HepG2 (cell line): Measurements from ENCODE around the gene SAP130. TPM values are rescaled to one million over a fixed set of nuclear protein-coding genes. Genes with fewer than 3 reads are reported as not detected.
A peak's percentile ranks its signal among the peaks of the same experiment; 100 is the strongest.

ENCODE experiments used
- AGO1 ChIP-seq: fragments of 200-400 bp; formaldehyde crosslinking; IDR thresholded peaks from 2 replicates; pipeline ENCODE4 v1.6.1; 2017; ENCODE audit warnings: mild to moderate bottlenecking, low read depth, low read length, moderate library complexity; ENCODE audit not compliant: poor library complexity, severe bottlenecking
- CC2D1A ChIP-seq: sonication (generic); formaldehyde crosslinking; IDR thresholded peaks from 2 replicates; pipeline ENCODE4 v1.8.1; 2023; ENCODE audit warnings: mild to moderate bottlenecking, missing genetic modification reagents
- CCDC6 ChIP-seq: sonication (generic); formaldehyde crosslinking; IDR thresholded peaks from 2 replicates; pipeline ENCODE4 v1.8.1; 2022; ENCODE audit warnings: mild to moderate bottlenecking, missing genetic modification reagents, moderate library complexity
- E2F1 ChIP-seq: sonication (generic); formaldehyde crosslinking; IDR thresholded peaks from 2 replicates; pipeline ENCODE4 v1.5.0; 2020; ENCODE audit warnings: missing genetic modification reagents
- FOXA3 ChIP-seq: IDR thresholded peaks from 2 replicates; pipeline ENCODE4 v1.6.1; 2016; ENCODE audit warnings: missing genetic modification reagents, missing compliant biosample characterization
- HMG20A ChIP-seq: IDR thresholded peaks from 2 replicates; pipeline ENCODE4 v1.6.1; 2016; ENCODE audit warnings: borderline replicate concordance
- MAFF ChIP-seq: IDR thresholded peaks from 2 replicates; pipeline ENCODE4 v1.6.1; 2011; ENCODE audit warnings: low read depth, low read length, improper control_type of control experiment
- MED1 ChIP-seq: sonication (generic); formaldehyde crosslinking; IDR thresholded peaks from 2 replicates; pipeline ENCODE4 v1.4.0; 2020; ENCODE audit warnings: missing genetic modification reagents
- MED13 ChIP-seq: sonication (generic); formaldehyde crosslinking; IDR thresholded peaks from 2 replicates; pipeline ENCODE4 v1.5.0; 2020; ENCODE audit warnings: missing genetic modification reagents
- NCOR1 ChIP-seq: fragments of 200-600 bp; sonication (generic); IDR thresholded peaks from 2 replicates; pipeline ENCODE4 v1.7.0; 2017; ENCODE audit warnings: antibody characterized with exemption, low read length, borderline replicate concordance
- NFKBIZ ChIP-seq: IDR thresholded peaks from 2 replicates; pipeline ENCODE4 v1.6.1; 2018; ENCODE audit warnings: missing genetic modification reagents, missing compliant biosample characterization
- POLR2G ChIP-seq: fragments of 200-400 bp; formaldehyde crosslinking; IDR thresholded peaks from 2 replicates; pipeline ENCODE4 v1.6.1; 2018; ENCODE audit warnings: mild to moderate bottlenecking, low read depth, low read length, moderate library complexity
- RBFOX2 ChIP-seq: fragments of 200-400 bp; formaldehyde crosslinking; IDR thresholded peaks from 2 replicates; pipeline ENCODE4 v1.6.1; 2017; ENCODE audit warnings: low read depth, mild to moderate bottlenecking, low read length
- SIN3B ChIP-seq: fragments of 150-350 bp; IDR thresholded peaks from 2 replicates; pipeline ENCODE4 v1.6.1; 2014; ENCODE audit warnings: low read length
- SP2 ChIP-seq: sonication (generic); formaldehyde crosslinking; IDR thresholded peaks from 2 replicates; pipeline ENCODE4 v1.5.1; 2020; ENCODE audit warnings: mild to moderate bottlenecking, missing genetic modification reagents
- TAF1 ChIP-seq: sonication (generic); formaldehyde crosslinking; IDR thresholded peaks from 2 replicates; pipeline ENCODE4 v1.4.0; 2020; ENCODE audit warnings: missing genetic modification reagents
- ZC3H13 ChIP-seq: sonication (generic); formaldehyde crosslinking; IDR thresholded peaks from 2 replicates; pipeline ENCODE4 v1.8.1; 2023; ENCODE audit warnings: mild to moderate bottlenecking, missing genetic modification reagents, moderate library complexity
- ZMAT3 ChIP-seq: sonication (generic); formaldehyde crosslinking; conservative IDR thresholded peaks from 2 replicates; pipeline ENCODE4 v1.7.0; 2021; ENCODE audit warnings: missing genetic modification reagents
- ZNF256 ChIP-seq: sonication (generic); formaldehyde crosslinking; conservative IDR thresholded peaks from 2 replicates; pipeline ENCODE4 v1.4.0; 2020; ENCODE audit warnings: missing genetic modification reagents
- ZNF530 ChIP-seq: sonication (generic); formaldehyde crosslinking; IDR thresholded peaks from 2 replicates; pipeline ENCODE4 v1.5.0; 2020; ENCODE audit warnings: low read depth, mild to moderate bottlenecking, missing genetic modification reagents
- polyA plus RNA-seq, 8 experiments: library from polyadenylated mRNA; depleted of rRNA in 3 of 8; stranded (reverse) in 7 of 8; unstranded in 1 of 8; fragments of >200 nt; fragmentation: Illumina TruSeq in 4 of 8; extraction: Trizol in 4 of 8; gene quantifications; 2 replicates each; pipeline versions ENCODE4 v1.2.1 to v1.2.3, GENCODE V29; 2011 to 2016; ENCODE audit warnings: low read depth in 4 of 8, missing spikeins in 1 of 8, mixed read lengths in 1 of 8; ENCODE audit not compliant: insufficient read depth in 1 of 8
- total RNA-seq, 5 experiments: library from RNA; depleted of rRNA; stranded (reverse); fragments of >200 nt; fragmentation: Illumina TruSeq; extraction: Trizol; gene quantifications; 2 replicates each; pipeline ENCODE4 v1.2.3, GENCODE V29; 2016; ENCODE audit warnings: low read depth in 1 of 5
- TF ChIP-seq, protein P1 (sequence below): sonication (generic); formaldehyde crosslinking; IDR thresholded peaks from 2 replicates; pipeline ENCODE4 v1.8.0; 2022; ENCODE audit warnings: mild to moderate bottlenecking, missing genetic modification reagents, moderate library complexity
- TF ChIP-seq, protein P2 (sequence below): sonication (generic); formaldehyde crosslinking; IDR thresholded peaks from 2 replicates; pipeline ENCODE4 v1.8.0; 2022; ENCODE audit warnings: mild to moderate bottlenecking, missing genetic modification reagents; ENCODE audit not compliant: insufficient replicate concordance
- TF ChIP-seq, protein P3 (sequence below): sonication (generic); formaldehyde crosslinking; IDR thresholded peaks from 2 replicates; pipeline ENCODE4 v1.4.0; 2020; ENCODE audit warnings: missing genetic modification reagents, borderline replicate concordance
- TF ChIP-seq, protein P4 (sequence below): sonication (generic); formaldehyde crosslinking; IDR thresholded peaks from 2 replicates; pipeline ENCODE4 v1.5.0; 2020; ENCODE audit warnings: mild to moderate bottlenecking, missing genetic modification reagents, moderate library complexity

The SAP130 gene
- total and polyA plus RNA-seq, 2 of the 13 experiments (the other 11 are each of a cell fraction or from before 2014, with no cell fraction given): 11.1 to 18.6 TPM

GRCh38 chr2:128027278-128027800, 520 bp downstream of the SAP130 start (continued):
- TF ChIP-seq ZNF256 (CRISPR knock-in tag) (0 out of 2 replicates have a peak, but pooled peaks have one; percentile 25), CCDC6 (CRISPR knock-in tag) (peak; percentile 19; the same call in 1 of the 2 replicates), NFKBIZ (no peak), MAFF (no peak), RBFOX2 (peak; percentile 63), MED13 (CRISPR knock-in tag) (peak; percentile 41; the same call in 1 of the 2 replicates), E2F1 (CRISPR knock-in tag) (peak; percentile 77), ZMAT3 (no peak; the same call in 1 of the 2 replicates), HMG20A (no peak), AGO1 (peak; percentile 88), CC2D1A (CRISPR knock-in tag) (no peak), SIN3B (0 out of 2 replicates have a peak, but pooled peaks have one; percentile 52), POLR2G (peak; percentile 36; the same call in 1 of the 2 replicates), FOXA3 (CRISPR knock-in tag) (no peak), ZC3H13 (CRISPR knock-in tag) (no peak), TAF1 (CRISPR knock-in tag) (peak; percentile 15; the same call in 1 of the 2 replicates), ZNF530 (CRISPR knock-in tag) (no peak), SP2 (CRISPR knock-in tag) (peak; percentile 83), MED1 (CRISPR knock-in tag) (no peak), NCOR1 (no peak)
- TF ChIP-seq, protein P1, sequence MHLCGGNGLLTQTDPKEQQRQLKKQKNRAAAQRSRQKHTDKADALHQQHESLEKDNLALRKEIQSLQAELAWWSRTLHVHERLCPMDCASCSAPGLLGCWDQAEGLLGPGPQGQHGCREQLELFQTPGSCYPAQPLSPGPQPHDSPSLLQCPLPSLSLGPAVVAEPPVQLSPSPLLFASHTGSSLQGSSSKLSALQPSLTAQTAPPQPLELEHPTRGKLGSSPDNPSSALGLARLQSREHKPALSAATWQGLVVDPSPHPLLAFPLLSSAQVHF (CRISPR knock-in tag): 0 out of 2 replicates have a peak, but pooled peaks have one; percentile 68
- TF ChIP-seq, protein P2, sequence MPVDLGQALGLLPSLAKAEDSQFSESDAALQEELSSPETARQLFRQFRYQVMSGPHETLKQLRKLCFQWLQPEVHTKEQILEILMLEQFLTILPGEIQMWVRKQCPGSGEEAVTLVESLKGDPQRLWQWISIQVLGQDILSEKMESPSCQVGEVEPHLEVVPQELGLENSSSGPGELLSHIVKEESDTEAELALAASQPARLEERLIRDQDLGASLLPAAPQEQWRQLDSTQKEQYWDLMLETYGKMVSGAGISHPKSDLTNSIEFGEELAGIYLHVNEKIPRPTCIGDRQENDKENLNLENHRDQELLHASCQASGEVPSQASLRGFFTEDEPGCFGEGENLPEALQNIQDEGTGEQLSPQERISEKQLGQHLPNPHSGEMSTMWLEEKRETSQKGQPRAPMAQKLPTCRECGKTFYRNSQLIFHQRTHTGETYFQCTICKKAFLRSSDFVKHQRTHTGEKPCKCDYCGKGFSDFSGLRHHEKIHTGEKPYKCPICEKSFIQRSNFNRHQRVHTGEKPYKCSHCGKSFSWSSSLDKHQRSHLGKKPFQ (CRISPR knock-in tag): no peak
- TF ChIP-seq, protein P3, sequence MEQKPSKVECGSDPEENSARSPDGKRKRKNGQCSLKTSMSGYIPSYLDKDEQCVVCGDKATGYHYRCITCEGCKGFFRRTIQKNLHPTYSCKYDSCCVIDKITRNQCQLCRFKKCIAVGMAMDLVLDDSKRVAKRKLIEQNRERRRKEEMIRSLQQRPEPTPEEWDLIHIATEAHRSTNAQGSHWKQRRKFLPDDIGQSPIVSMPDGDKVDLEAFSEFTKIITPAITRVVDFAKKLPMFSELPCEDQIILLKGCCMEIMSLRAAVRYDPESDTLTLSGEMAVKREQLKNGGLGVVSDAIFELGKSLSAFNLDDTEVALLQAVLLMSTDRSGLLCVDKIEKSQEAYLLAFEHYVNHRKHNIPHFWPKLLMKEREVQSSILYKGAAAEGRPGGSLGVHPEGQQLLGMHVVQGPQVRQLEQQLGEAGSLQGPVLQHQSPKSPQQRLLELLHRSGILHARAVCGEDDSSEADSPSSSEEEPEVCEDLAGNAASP (CRISPR knock-in tag): no peak
- TF ChIP-seq, protein P4, sequence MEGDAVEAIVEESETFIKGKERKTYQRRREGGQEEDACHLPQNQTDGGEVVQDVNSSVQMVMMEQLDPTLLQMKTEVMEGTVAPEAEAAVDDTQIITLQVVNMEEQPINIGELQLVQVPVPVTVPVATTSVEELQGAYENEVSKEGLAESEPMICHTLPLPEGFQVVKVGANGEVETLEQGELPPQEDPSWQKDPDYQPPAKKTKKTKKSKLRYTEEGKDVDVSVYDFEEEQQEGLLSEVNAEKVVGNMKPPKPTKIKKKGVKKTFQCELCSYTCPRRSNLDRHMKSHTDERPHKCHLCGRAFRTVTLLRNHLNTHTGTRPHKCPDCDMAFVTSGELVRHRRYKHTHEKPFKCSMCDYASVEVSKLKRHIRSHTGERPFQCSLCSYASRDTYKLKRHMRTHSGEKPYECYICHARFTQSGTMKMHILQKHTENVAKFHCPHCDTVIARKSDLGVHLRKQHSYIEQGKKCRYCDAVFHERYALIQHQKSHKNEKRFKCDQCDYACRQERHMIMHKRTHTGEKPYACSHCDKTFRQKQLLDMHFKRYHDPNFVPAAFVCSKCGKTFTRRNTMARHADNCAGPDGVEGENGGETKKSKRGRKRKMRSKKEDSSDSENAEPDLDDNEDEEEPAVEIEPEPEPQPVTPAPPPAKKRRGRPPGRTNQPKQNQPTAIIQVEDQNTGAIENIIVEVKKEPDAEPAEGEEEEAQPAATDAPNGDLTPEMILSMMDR (CRISPR knock-in tag): 0 out of 2 replicates have a peak, but pooled peaks have one; percentile 1
